ENCODE data around the gene GBF1.
"Not testable (repeated sequence)": the region's sequence is repeated elsewhere in the genome, so short reads cannot be mapped to it uniquely, and the experiment has no call there.

GBF1 gene

DNA sequence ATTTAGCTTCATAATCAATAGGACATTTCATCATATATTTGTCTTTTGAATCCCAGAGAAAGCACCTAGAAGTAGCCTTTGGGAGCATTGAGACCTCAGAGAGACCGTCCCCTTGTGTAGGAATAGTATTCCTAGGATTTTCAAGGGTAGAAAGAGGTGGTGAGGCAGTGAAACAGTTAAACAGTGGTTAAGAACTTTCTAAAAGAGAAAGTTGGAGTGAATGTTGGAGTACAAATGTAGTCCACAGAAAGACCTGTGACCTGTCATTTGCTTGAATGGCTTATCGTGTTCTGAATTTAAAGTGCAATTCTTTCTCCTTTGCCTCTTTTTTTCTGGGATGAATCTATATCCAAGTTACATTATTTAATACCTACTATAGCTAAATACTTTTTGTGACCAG, 30.0 kb downstream of the GBF1 start:
- no peak for DNase-seq

GRCh38 chr10:102279104-102279503, 33.8 kb downstream of the GBF1 start:
- DNase-seq: no peak

GRCh38 chr10:102280397-102281101, 35.2 kb downstream of the GBF1 start:
- DNase-seq: peak; percentile 68 to 76

DNA sequence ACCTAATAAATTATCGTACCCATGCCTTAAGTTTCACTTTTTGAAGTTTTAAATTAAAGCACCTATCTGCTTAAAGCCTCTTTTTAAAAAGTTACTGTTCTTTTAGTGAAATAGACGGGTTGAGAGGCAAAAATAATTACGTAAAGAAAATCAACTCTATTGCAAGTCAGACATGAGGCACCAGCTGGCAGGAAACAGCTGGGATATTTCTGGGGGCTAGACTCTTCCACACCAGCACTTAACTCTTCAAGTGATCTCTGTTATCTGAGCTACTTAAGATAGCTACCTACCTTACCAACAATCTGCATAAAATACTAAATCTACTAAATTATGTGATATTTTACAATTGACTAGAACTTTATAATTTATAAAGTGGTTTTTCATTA, 35.8 kb downstream of the GBF1 start:
- DNase-seq: peak; percentile 35 to 49

DNA sequence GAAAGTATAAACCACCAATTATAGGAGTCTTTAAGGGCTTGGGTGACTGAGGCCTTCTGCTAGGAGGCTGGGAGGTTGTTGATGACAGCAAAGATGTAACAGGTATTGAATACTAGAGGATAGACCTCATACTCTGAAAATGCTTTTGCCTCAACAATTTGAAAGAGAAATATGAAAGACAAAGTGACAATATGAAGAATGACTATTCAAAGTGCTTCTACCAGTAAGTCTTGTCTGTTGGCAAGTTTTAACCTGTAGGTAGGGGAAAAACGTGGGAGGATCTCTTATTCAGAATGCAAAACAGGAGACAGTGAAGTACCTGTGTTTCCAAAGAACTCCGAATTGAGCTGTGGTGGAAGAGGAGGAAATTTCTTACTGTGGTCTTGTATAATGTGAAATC, 38.2 kb downstream of the GBF1 start:
- no peak for DNase-seq

DNA sequence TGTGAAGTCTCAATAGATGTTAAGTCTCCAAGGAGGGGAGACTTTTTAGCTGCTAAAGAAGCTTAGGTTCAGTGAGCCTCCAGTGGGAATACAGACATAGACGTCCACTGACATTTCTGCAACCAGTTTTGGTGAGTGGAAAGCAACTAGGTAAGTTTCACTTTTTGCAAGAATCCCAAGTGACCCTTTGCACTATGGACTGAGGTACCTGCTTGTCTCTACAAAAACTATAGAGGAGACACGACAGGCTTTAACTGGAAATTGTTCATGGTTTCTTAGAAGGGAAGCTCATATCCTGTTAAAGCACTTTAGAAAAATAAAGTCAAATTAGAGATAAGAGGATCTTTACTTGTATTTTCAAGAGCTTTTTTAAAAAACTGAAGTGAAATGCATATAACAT, 38.6 kb downstream of the GBF1 start:
- DNase-seq: no peak

DNA sequence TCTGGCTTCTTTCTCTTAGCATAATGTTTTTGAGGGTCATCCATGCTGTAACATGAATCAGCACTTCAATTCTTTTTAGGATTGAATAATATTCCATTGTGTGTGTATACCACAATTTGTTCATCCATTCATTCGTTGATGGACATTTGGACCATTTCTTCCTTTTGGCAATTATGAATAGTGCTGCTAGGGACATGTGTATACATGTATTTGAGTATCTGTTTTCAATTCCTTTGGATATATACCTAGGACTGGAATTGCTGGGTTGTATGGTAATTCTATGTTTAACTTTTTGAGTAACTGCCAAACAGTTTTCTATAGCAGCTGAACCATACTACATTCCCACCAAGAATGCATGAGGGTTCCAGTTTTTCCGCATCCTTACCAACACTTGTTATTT, 39.2 kb downstream of the GBF1 start:
- no peak for DNase-seq

DNA sequence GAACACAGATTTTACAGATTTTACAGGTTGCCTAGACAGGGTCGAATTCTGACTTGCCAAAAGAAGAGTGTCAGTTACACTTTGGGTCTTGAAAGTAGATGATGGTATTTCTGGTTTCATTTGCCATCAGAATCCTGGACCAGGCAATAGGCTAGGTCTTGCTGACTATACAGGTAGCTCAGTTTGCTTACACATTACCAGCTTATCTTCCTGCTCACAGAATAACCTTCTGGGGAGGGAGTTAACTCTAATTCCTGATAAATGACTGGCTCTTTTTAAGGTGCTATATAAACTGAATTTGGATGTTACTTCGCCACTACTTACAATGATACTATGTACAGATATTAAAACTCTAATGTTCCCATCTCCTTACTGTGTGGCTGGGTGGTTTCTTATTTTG, 39.8 kb downstream of the GBF1 start:
- no peak for DNase-seq

DNA sequence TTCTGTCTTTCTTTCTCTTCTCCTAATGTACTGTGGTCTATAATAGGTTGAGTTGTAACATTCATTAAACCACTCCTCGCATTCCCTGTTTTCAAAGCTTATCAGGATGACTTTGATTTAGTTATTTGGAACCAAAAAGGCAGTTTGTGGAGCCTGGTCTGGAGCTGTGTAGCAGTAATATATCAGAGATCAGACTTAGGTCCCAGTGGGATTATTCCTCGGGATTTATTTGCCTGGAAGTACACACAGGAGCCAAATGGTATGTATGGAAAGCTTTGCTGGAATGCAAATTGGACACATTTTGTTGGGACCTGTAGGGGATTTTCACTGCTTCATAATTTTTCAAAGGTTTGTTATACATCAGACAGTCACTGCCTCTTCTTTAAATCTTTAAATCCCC, 40.9 kb downstream of the GBF1 start:
- DNase-seq: no peak

GRCh38 chr10:102287538-102287937, 42.2 kb downstream of the GBF1 start:
- DNase-seq: no peak

DNA sequence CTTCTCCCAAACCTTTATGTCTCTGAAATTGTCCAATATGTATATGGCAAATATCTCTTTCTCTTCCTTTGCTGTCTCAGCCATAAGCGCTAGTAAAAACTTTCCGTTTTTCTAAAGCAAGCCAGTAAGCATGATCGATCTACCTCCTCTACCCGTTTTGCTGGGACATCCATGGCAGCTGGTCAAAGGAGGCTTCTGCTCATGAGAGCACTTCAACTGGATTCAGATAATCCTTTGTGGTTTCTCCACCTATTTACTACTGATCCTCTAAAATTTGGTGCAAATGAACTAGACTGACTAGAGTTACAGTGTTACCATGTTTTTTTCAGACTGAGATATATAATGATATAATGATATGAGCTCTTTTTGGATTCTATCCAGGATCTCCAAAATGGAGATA, 42.7 kb downstream of the GBF1 start:
- DNase-seq: no peak

- DNase-seq: no peak
Measured at GRCh38 chr10:102289356-102289755, 44.0 kb downstream of the GBF1 start.

DNA sequence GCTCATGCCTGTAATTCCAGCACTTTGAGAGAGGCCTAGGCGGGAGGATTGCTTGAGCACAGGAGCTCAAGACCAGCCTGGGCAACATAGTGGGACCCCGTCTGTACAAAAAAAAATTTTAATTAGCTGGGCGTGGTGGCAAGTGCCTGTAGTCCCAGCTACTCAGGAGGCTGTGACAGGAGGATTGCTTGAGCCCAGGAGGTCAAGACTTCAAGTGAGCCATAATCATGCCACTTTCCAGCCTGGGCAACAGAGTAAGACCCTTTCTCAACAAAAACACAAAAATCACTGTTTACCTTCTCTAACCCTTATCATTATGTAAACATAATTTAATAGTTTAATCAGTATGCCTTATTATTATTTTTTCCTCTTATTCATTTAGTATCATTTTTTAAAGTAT, 44.5 kb downstream of the GBF1 start:
- DNase-seq: no peak

GRCh38 chr10:102291221-102291905, 46.0 kb downstream of the GBF1 start:
- no peak for DNase-seq

GRCh38 chr10:102297101-102297500, 51.8 kb downstream of the GBF1 start:
- no peak for DNase-seq

GRCh38 chr10:102298899-102299298, 53.6 kb downstream of the GBF1 start:
- no peak for DNase-seq

GRCh38 chr10:102299873-102300272, 54.5 kb downstream of the GBF1 start:
- DNase-seq: no peak

GRCh38 chr10:102300278-102300843, 55.0 kb downstream of the GBF1 start:
- no peak for DNase-seq

- not testable (repeated sequence) for DNase-seq
Measured at GRCh38 chr10:102300912-102301311, 55.6 kb downstream of the GBF1 start.

- not testable (repeated sequence) for DNase-seq
Measured at GRCh38 chr10:102301332-102301731, 56.0 kb downstream of the GBF1 start.

GRCh38 chr10:102302611-102303010, 57.3 kb downstream of the GBF1 start:
- DNase-seq: no peak

DNA sequence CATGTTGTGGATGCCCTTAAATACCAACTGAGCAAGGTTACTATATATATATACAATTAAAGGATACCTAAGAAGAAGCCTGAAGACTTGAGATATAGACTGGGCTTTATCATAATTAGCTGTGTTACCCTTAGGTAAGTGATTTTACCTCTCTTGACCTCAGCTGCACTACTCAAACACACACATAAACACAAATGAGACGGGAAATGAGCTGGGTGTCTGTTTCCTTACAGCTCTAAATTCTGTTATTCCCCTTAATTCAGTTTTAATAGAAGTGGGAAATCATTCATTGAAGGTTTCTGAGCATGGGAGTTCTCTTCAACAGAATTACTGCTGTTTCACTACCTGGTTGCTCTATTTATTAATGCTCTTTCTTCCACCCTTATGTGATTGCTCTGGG, 60.7 kb downstream of the GBF1 start:
- DNase-seq: no peak

DNA sequence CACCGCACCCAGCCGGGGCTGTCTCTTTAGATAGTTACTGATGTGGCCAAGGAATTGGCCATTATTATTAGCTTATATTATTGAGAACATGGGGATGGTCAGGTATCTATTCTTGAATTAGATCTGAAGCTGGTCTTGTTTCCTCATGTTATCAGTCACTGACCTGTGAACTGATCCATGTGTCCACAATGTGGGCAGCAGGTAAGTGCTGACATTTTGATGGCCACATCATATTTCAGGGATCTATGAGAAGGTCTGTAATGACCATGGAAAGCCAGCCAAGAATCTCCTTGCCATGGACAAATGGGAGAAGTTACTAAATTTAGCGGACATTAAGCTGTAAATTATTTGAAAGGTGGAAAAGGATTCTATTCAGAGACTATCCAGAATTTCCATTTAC, 61.4 kb downstream of the GBF1 start:
- DNase-seq: no peak

DNA sequence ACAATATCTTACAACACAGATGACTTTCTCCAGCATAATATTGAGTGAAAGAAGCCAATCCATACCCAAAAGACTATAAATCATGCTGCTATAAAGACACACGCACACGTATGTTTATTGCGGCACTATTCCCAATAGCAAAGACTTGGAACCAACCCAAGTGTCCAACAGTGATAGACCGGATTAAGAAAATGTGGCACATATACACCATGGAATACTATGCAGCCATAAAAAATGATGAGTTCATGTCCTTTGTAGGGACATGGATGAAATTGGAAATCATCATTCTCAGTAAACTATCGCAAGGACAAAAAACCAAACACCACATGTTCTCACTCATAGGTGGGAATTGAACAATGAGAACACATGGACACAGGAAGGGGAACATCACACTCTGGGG, 63.0 kb downstream of the GBF1 start:
- DNase-seq: not testable (repeated sequence)

DNA sequence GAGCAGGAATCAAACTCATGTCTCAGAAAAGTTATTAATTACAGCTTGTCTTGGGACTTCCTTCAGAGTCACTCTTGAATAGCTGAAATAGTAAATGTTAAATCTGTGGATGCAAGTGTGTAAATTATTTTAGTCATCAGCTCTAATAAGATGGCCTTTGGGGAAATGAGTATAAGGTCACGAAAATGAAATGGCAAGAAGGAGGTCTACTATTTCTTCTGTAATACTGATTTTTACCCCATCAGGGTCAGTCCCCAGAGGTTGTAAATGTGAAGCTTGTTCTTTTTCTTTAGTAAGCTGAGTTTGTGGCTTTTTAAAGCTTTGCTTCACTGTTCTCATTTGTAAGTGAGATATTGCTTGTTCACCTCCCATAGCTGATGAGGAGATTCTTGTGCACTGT, 63.9 kb downstream of the GBF1 start:
- DNase-seq: no peak

Data from SHP77 (cell line).